WI38 (cell line): ENCODE measurements around the gene MED29.

ENCODE experiments used
- H3K4me3 ChIP-seq: 2 replicates; pipeline ENCODE4 v1.5.1; 2011; ENCODE audit warnings: low read depth, mild to moderate bottlenecking, control low read depth, low read length
- CTCF ChIP-seq: IDR thresholded peaks from 2 replicates; pipeline ENCODE4 v1.5.1; 2012; ENCODE audit warnings: low read depth, mild to moderate bottlenecking, control low read depth, low read length

Gene MED29

GRCh38 chr19:39401549-39402345 lies 10.6 kb downstream of the MED29 start:
- H3K4me3 ChIP-seq = no peak overlapping the region
- no peak for TF ChIP-seq CTCF

- H3K4me3 ChIP-seq = peak overlapping the region; percentile 47
- no peak for TF ChIP-seq CTCF
Observed at GRCh38 chr19:39402346-39403300, 11.4 kb downstream of the MED29 start.

- H3K4me3 ChIP-seq = peak overlapping the region; percentile 47
- no peak for TF ChIP-seq CTCF
Observed at GRCh38 chr19:39403331-39404312, 12.4 kb downstream of the MED29 start.

GRCh38 chr19:39405261-39405957 lies 14.2 kb downstream of the MED29 start:
- no peak overlapping the region for H3K4me3 ChIP-seq
- TF ChIP-seq CTCF = no peak

- TF ChIP-seq CTCF = no peak
- H3K4me3 ChIP-seq = peak overlapping the region; percentile 51
Observed at GRCh38 chr19:39405958-39406655, 14.9 kb downstream of the MED29 start.
